ENCODE results near the gene NAA40. TPM values are rescaled to one million over a fixed set of nuclear protein-coding genes. Genes with fewer than 3 reads are reported as not detected.

NAA40 gene
- total RNA-seq, 2 experiments from 2014 or later: 11.8 to 14.0 TPM

DNA sequence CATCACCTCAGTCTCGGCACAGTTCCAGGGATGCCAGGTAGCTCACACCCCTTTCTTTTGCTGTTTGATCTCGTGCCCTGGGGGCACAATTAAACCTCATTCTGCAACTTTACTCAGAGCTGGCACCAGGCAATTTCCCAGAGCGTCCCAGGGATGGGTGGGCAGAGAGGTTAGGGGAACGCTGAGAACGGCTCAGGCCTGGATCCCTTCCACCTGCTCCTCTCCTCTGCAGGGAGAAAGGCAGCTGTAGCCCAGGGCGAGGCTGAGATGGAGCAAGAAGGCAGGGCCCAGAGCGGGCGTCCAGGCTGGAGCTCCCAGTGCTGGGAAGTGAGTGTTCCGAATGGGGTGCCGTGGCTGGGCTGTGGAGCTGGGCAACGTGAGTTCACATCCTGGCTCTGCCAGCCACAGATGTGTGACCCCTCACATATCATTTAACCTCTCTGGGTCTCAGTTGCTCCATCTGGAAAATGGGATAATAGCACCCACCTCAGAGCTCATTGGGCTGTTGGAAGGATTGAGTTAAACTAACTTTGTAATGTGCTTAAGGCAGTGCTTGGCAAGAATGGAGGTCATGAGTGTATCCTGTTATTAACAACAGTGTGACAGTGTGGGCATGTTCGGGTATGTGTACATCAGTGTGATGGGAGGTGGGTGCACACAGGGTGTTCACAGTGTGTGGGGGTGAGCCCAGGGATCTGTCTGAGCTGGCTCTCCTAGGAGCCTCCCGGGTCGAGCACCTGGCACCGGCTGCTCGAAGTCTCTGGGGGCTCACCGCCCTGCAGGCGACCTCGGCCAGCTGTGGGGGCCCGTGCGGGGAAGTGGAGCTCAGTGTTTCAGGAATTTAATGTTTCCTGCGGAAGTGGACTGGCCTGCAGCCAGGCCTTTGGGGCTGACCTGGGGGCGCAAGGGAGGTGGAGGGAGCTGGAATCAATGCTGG is 63.0 kb downstream of the NAA40 start:
- Mint-ChIP-seq H3K4me3 (peak overlapping the region; percentile 67), H3K27ac (no peak overlapping the region), H3K4me1 (ENCODE audit: low read depth) (peaks cover 9% of the 10 kb centered on the region), H3K36me3 (ENCODE audit: low read depth) (peaks cover 18% of the 10 kb centered on the region), H3K27me3 (peaks cover 4% of the 10 kb centered on the region), H3K9me3 (no peaks in the 10 kb centered on the region)
- peaks cover 29% of the 10 kb centered on the region for H3K4me1 ChIP-seq (ENCODE audit: insufficient read depth, low read length)
- DNase-seq: no peak
- intact Hi-C loops (cut with DNase I, micrococcal nuclease): no loop called here
- H3K4me3 ChIP-seq (ENCODE audit: low read length): no peak overlapping the region
- H3K27me3 ChIP-seq (ENCODE audit: control insufficient read depth in 1 of 2, insufficient read depth in 2 of 2, low read length in 2 of 2): peaks cover 5 to 6% of the 10 kb centered on the region in 2 experiments
- ChIA-PET POLR2A (interaction anchor here (2.2 to 3.0 kb wide), 3 partner anchors 16 to 184 kb away, joined by 10 to 13 read pairs (median 13); partner anchors contain the start of genes COX8A, OTUB1 and STIP1), CTCF (interaction anchor here (0.6 to 2.4 kb wide), 6 partner anchors 11 to 202 kb away, joined by 3 to 15 read pairs (median 5); no protein-coding TSS in a partner anchor)
- peaks cover 0 to 7% of the 10 kb centered on the region in 2 experiments for H3K9me3 ChIP-seq (ENCODE audit: control insufficient read depth in 1 of 2, insufficient read depth in 1 of 2, low read length in 2 of 2)
- no peak overlapping the region for H3K27ac ChIP-seq (ENCODE audit: low read depth in 1 of 2, low read length in 2 of 2)
- no peak for ATAC-seq (ENCODE audit: poor library complexity)
- TF ChIP-seq, protein P1, sequence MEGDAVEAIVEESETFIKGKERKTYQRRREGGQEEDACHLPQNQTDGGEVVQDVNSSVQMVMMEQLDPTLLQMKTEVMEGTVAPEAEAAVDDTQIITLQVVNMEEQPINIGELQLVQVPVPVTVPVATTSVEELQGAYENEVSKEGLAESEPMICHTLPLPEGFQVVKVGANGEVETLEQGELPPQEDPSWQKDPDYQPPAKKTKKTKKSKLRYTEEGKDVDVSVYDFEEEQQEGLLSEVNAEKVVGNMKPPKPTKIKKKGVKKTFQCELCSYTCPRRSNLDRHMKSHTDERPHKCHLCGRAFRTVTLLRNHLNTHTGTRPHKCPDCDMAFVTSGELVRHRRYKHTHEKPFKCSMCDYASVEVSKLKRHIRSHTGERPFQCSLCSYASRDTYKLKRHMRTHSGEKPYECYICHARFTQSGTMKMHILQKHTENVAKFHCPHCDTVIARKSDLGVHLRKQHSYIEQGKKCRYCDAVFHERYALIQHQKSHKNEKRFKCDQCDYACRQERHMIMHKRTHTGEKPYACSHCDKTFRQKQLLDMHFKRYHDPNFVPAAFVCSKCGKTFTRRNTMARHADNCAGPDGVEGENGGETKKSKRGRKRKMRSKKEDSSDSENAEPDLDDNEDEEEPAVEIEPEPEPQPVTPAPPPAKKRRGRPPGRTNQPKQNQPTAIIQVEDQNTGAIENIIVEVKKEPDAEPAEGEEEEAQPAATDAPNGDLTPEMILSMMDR (IDR thresholded peaks at IDR 0.05): no peak
- H3K36me3 ChIP-seq (ENCODE audit: insufficient read depth, low read length): peaks cover 14% of the 10 kb centered on the region

DNA sequence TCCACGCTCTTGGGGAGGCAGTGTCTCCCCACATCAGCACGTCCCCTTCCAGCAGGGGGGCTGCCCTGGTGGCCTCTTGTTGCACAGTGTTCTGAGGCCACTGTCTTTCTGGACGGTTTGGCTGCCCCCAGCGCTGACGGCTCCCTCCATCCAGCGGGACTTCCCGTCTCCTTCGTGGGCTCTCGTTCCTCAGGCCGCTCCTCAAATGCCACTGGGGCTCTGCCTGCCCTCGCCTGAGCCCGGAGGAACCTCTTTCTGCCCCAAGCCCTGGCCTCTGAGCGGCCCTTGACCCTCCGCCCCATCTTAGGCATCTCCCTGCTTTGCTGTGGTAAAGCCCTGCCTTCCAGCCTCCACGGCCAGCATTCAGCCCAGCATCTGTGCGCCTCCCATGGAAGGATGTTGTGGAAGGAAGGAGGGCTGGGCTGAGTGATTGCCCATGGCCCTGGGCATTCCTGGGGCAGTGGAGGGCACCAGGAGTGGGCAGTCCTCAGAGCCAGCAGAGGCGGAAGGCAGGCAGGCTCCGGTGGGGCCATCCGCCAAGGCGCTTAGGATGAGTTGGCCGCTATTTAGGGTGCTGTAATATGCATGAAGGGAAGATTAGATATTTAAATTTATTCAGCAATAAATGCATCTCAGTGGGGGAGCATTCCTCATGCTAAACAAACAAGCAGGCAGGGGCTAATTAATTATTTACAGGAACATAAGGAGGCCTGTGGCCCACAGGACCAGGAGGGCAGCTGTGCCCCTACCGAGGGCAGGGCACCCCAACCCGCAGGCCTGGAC is 65.2 kb downstream of the NAA40 start:
- H3K27me3 Mint-ChIP-seq: peaks cover 25% of the 10 kb centered on the region
- H3K27me3 ChIP-seq (ENCODE audit: control insufficient read depth in 1 of 2, insufficient read depth in 2 of 2, low read length in 2 of 2): peaks cover 23 to 24% of the 10 kb centered on the region in 2 experiments
- TF ChIP-seq, protein P1 (IDR thresholded peaks at IDR 0.05): no peak
- POLR2A ChIA-PET: interaction anchor here (1.0 kb wide), 1 partner anchor 13 kb away, joined by 3 read pairs; no protein-coding TSS in a partner anchor
- H3K36me3 ChIP-seq (ENCODE audit: insufficient read depth, low read length): no peaks in the 10 kb centered on the region
- H3K36me3 Mint-ChIP-seq (ENCODE audit: low read depth): no peaks in the 10 kb centered on the region
- no peak for DNase-seq
- no peak overlapping the region for H3K4me3 ChIP-seq (ENCODE audit: low read length)
- H3K4me1 ChIP-seq (ENCODE audit: insufficient read depth, low read length): peaks cover 37% of the 10 kb centered on the region
- H3K4me3 Mint-ChIP-seq: no peak overlapping the region
- CTCF ChIA-PET: no interaction called here
- ATAC-seq (ENCODE audit: poor library complexity): no peak
- H3K4me1 Mint-ChIP-seq (ENCODE audit: low read depth): peaks cover 16% of the 10 kb centered on the region
- intact Hi-C loops (cut with DNase I, micrococcal nuclease): no loop called here
- no peak overlapping the region for H3K27ac ChIP-seq (ENCODE audit: low read depth in 1 of 2, low read length in 2 of 2)
- peaks cover 0 to 25% of the 10 kb centered on the region in 2 experiments for H3K9me3 ChIP-seq (ENCODE audit: control insufficient read depth in 1 of 2, insufficient read depth in 1 of 2, low read length in 2 of 2)
- H3K9me3 Mint-ChIP-seq: no peaks in the 10 kb centered on the region
- H3K27ac Mint-ChIP-seq: no peak overlapping the region

DNA sequence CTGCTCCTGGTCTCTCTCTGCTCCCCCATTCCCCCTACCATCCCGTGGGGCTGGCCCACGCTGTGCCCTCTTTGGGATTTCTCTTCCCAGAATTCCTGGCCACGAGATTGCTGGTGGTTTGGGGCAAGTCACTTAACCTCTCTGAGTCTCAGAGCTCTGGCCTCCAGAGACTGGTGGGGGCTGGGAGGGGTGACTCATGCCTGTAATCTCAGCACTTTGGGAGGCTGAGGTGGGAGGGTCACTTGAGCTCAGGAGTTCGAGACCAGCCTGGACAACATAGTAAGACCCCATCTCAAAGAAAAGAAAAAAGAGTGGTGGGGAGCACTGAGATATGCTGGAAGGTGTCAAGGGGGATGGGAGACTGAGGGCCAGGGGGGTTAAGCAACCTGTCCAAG is 65.8 kb downstream of the NAA40 start:
- intact Hi-C loops (cut with DNase I, micrococcal nuclease): no loop called here
- Mint-ChIP-seq H3K4me3 (no peak overlapping the region), H3K36me3 (ENCODE audit: low read depth) (no peaks in the 10 kb centered on the region), H3K27me3 (peaks cover 27% of the 10 kb centered on the region), H3K9me3 (no peaks in the 10 kb centered on the region), H3K4me1 (ENCODE audit: low read depth) (peaks cover 16% of the 10 kb centered on the region), H3K27ac (no peak overlapping the region)
- no peaks in the 10 kb centered on the region for H3K36me3 ChIP-seq (ENCODE audit: insufficient read depth, low read length)
- H3K4me3 ChIP-seq (ENCODE audit: low read length): no peak overlapping the region
- CTCF ChIA-PET: no interaction called here
- peaks cover 0 to 27% of the 10 kb centered on the region in 2 experiments for H3K9me3 ChIP-seq (ENCODE audit: control insufficient read depth in 1 of 2, insufficient read depth in 1 of 2, low read length in 2 of 2)
- POLR2A ChIA-PET: interaction anchor here (1.0 kb wide), 1 partner anchor 12 kb away, joined by 3 read pairs; no protein-coding TSS in a partner anchor
- ATAC-seq (ENCODE audit: poor library complexity) (no peak), DNase-seq (no peak)
- H3K4me1 ChIP-seq (ENCODE audit: insufficient read depth, low read length): peaks cover 31% of the 10 kb centered on the region
- H3K27ac ChIP-seq (ENCODE audit: low read depth in 1 of 2, low read length in 2 of 2): no peak overlapping the region
- TF ChIP-seq, protein P1 (IDR thresholded peaks at IDR 0.05): no peak
- peaks cover 27 to 28% of the 10 kb centered on the region in 2 experiments for H3K27me3 ChIP-seq (ENCODE audit: control insufficient read depth in 1 of 2, insufficient read depth in 2 of 2, low read length in 2 of 2)
